Measurements from ENCODE around the gene ZNF488. TPM values are rescaled to one million over a fixed set of nuclear protein-coding genes. Genes with fewer than 3 reads are reported as not detected.

The ZNF488 gene
- total RNA-seq, 1 donor from 2014 or later, result not detected

DNA sequence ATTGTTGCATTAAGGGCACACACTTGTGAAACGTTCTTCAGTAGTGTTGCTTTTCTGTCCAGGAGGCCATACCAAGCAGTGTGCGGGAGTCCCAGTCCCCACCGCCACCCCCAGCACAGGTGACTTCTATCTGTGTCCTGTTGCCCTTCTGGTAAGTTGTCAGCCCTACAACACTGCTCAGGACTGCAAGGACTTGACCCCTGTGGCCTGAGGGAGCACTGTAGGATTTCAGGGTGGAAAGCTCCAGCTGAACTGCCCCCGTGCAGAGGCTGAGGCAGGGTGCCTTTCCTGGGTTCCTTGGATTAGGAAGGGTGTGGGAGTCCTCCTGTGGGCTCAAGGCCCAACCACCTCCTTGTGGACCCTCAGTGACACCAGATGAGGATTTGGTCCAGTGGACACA lies 26.8 kb upstream of the ZNF488 start:
- DNase-seq (peak; percentile 7), ATAC-seq (no peak)
- intact Hi-C loops (cut with micrococcal nuclease), result no loop called here

DNA sequence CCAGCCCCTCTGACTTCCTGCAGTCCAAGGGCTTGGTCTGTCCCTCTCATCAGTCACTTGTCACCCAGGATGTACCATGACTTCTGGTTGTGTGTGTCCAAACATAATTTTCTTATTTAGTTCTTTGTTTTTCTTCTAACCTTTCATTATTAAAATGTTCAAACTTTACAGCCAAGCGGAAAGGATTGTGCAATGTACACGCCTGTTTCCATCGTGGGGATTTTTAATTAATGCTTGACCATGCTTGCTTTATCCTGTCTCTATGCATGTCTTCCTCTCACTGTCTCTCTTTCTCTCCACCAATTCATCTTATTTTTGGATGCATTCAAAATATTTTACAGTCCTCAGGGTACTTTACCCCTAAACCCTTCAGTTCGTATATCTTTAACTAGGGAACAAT lies 26.2 kb upstream of the ZNF488 start:
- DNase-seq (no peak), ATAC-seq (no peak)
- intact Hi-C loops (cut with micrococcal nuclease), result no loop called here

DNA sequence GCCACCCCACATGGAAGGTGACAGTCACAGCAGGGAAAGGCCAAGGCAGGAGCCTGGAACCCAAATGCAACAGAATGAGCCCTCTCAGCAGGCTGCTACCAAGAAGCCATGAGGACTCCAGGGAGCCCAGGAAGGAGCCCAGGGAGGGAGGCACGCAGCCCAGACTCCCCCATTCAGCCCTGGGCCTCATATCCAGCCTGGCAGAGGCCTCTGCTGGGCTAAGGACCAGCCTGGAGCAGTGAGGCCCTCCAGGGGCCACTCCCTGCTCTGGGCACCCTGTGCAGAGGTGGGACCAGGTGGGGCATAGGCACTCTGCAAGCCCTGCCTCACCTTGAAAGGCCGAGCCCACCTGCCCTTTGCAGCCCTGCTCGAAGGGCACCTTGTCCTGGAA lies 25.8 kb upstream of the ZNF488 start:
- DNase-seq (peak; percentile 17), ATAC-seq (no peak)
- intact Hi-C loops (cut with micrococcal nuclease), result no loop called here

DNA sequence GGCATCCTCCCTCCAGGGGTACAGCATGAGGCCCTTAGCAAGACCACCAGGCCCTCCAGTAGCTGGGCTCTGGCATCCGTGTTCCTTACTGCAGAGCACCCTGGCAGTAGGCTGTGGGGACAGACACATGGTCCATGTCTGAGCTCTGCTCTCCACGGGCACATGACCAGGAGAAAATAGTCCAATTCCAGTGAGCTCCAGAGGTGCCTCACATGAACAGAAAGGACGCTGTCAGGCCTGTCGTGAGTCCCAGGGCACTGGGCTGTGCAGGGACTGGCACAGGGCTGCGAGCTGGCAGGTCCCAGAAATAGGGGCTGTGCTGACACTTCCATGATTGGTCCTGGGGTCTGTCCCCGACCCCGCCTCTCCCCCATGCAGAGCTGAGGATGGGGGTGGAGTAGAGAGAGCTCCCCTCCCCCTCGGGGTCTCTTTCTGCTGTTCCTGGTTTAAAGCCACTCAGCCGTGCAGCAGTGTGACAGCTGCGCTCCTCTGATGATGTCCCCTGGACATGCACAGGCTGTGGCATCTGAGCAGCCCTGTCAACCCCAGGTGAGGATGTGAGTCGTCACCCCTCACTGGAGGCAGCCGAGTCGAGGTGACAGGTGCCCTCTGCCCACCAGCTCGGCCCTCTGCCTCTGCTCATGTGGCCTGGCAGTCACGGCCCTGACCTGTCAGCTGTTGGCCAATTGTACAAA lies 25.2 kb upstream of the ZNF488 start:
- DNase-seq (peak; percentile 21), ATAC-seq (no peak)
- intact Hi-C loops (cut with micrococcal nuclease), result no loop called here

DNA sequence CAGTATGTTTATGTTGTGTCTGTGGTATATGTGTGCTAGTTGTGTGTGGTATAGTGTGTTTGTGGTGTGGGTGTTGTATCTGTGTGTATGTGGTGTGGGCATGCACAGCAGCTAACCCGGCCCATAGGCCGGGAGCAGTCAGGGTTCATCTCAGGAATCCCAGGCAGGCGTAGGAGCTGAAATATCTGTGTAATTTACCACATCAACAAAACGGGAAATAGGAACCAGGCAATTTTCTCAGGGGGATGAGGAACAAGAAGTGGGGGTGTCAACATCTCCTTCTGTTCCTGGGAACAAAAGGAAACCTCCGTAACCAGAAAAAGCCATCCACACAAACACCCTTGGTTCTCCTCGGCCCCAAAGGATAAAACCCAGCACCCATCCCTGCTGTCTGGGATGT lies 24.5 kb upstream of the ZNF488 start:
- DNase-seq (no peak), ATAC-seq (no peak)
- intact Hi-C loops (cut with micrococcal nuclease), result no loop called here

DNA sequence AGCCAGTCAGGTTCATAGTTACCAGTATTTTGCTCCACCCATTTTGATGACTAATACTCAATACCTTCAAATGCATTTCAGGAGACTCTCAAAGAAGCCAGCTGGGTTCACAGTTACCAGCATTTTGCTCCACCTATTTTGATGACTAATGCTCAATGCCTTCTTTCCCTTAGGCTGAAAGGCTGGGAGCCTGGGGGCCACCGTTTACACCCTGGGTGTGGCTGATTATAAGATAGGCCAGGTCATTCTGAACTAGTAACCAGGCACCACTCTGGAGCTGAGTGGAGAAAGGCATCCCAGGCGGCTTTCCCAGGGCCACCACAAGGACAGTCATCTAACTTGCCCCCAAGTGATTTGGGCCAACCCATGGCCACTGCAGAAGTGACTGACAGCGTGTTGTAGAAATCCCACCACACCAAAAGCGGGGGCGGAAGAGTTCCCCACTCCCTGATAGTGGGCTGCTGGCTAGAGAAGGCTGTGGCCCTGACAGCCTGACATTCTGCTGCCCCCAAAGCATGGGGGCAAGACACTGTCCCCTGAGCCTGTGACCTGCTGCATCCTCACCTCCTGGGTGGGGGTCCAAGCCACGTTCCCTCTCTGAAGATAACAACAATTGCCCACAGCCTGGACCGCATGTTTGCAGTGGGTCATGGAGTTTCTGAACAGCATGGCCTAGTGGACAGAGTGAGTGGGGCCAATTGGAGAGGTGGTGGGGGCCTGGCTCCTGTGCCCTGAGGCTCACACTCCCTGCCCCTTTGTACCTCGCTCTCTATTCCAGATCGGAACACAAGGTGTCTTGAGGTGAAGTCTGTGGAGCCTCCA lies 23.0 kb upstream of the ZNF488 start:
- intact Hi-C loops (cut with micrococcal nuclease), result no loop called here
- no peak for ATAC-seq
- DNase-seq, result peak; percentile 18

DNA sequence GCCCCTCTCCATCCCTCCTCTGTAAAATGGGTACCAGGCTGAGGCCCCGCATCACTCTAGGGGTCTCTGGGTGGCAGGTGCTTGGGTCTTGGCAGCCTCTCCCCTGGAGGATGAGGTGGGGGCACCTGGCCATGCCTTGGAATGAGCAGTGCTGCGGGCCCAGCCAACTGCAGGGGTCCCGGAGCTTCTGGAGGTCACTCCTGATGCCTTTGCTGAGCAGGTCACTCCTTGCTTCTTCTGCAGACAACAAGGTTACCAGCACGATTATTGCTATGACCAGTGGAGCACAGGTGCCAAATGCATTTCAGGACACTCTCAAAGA lies 22.4 kb upstream of the ZNF488 start:
- intact Hi-C loops (cut with micrococcal nuclease), result no loop called here
- no peak for ATAC-seq
- no peak for DNase-seq

DNA sequence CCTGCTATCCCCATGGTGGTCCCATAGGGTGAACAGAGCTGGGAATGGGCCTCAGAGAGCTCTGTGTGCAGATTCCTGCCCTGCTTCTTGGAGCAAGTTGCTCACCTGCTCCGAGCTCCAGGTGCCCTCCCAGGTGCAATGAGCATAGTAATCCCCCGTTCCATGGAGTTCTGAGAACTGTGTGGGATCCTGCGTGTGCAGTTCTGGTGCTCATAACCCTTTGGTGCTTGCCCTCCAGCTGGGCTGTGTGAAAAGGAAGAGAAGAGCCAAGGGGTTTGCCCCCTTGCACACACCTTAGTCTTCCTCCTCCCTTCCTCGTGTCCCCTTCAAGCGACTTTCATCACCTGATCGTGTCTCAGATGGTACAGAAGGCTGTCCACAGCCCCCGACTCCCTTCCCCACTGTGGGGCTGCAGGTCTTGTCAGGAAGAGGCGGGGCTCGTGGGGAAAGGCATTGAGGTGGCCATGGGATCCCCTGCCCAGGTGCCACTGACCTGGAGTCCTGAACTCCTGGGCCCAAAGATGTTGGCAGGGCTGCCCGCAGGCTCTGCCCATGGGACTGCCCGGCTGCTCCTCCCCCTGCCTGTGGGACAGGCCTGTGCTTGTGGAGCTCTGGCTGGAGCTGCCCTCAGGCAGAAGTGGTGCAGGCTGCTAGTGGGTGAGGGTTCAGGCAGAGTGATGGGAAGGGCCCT lies 21.9 kb upstream of the ZNF488 start:
- ATAC-seq (no peak), DNase-seq (peak; percentile 10)
- intact Hi-C loops (cut with micrococcal nuclease), result no loop called here

DNA sequence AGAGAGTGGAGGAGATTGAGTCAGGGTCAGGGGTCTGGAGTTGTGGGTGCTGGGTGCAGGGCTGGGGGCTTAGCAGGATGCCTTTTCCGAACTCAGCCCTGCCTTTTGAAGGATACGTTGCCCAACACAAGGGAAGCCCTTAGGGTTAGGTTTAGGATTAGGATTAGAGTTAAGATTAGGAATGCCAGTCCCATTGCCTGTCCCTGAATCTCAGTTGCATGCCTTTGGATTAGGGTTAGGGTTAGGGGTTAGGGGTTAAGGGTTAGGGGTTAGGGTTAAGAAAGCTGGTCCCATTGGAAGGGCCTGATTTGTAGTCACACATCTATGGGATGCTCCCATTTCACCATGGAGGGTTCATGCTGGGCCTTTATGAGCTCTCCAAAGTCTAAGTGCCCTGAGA lies 20.8 kb upstream of the ZNF488 start:
- DNase-seq, result no peak
- no peak for ATAC-seq
- intact Hi-C loops (cut with micrococcal nuclease), result no loop called here

DNA sequence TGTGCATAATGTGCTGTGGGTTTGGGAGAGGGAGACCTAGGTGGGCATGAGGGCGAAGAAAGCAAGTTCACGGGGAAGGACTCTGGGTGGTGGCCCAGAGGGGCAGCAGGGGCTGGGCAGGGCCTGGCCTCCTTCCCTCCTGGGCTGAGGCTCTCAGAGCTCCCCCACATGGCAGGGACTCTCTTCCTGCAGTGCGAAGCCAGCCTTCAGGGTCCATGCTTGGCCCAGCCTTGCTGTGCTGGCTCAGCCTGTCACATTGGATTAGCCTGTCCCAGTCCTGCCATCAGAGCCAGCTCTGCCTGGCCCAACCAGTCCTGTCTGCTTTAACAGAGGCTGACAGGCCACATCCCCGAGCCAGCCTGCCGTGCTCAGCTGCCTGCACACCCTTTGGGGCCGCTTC lies 20.4 kb upstream of the ZNF488 start:
- peak; percentile 10 for ATAC-seq
- DNase-seq, result peak; percentile 30
- intact Hi-C loops (cut with micrococcal nuclease), result no loop called here

DNA sequence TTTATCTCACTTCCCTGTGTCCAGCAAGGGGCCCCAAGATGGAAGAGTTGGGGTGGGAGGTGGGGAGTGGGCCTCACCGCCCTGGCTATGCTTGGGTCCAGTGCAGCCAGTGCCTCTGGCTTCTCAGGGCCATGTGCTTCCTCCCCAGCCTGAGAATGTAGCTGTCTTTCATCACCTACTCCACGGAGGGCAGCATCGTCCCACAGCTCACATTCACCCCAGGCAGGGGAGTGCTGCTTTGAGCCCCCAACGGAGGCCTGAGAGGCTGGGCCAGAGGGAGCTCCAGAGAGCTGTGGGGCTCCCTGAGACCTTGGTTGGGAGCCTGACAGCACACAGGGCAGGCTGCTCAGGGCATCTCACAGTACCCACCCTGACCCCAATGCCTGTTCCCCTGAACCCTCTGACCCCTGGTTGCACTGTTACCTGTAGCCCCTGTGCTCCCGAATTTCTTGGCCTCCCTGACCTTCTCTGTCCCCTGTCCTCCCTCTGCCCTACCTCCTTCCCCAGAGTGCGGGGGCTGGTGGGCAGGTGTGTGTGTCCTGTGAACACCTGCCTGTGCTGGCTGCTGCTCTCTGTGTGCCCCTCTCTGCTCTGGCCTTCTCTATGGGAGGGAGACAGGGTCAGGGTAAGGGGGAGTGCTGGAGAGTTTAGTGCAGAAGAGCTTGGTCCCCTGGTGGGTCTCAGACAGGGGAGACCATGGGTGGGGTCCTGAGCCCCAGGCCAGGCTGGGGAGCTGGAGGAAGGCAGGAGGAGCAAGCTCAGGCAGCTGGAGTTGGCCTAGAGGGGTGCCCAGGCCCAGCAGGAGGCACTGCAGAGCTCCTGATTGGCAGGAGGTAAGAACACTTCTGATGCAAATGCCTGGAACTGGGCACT lies 19.6 kb upstream of the ZNF488 start:
- ATAC-seq (peak; percentile 13), DNase-seq (peak; percentile 22)
- intact Hi-C loops (cut with micrococcal nuclease), result no loop called here

DNA sequence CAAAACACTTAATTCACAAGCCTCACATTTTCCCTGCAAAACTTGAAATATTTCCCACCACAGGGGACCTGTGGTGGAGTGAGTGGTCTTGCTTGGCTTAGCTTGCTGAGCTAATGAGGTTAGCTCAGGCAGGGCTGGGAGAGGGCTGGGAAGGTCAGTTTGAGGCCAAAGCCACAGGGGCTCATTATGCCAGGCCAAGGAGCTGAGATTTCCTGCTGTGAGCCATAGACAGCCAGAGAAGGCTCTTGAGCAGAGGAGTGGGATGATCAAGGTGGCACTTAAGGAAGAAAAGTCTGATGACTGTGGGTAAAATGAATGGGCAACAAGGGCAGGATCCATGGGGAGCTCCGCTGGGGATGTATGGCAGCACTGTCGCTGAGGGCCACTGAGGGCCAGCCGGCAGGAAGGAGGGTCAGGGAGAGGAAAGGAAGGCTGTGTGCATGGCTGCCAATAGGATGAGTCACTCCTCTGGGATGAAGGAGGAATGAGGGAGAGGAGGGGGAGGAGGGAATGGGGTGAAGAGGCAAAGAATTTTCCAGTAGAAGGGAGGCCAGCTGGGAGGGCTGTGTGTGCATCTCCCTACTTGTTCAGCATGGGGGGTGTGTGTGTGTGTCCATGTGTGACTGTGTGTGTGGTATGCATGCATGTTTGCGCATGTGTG lies 18.7 kb upstream of the ZNF488 start:
- intact Hi-C loops (cut with micrococcal nuclease), result no loop called here
- ATAC-seq, result peak; percentile 97

DNA sequence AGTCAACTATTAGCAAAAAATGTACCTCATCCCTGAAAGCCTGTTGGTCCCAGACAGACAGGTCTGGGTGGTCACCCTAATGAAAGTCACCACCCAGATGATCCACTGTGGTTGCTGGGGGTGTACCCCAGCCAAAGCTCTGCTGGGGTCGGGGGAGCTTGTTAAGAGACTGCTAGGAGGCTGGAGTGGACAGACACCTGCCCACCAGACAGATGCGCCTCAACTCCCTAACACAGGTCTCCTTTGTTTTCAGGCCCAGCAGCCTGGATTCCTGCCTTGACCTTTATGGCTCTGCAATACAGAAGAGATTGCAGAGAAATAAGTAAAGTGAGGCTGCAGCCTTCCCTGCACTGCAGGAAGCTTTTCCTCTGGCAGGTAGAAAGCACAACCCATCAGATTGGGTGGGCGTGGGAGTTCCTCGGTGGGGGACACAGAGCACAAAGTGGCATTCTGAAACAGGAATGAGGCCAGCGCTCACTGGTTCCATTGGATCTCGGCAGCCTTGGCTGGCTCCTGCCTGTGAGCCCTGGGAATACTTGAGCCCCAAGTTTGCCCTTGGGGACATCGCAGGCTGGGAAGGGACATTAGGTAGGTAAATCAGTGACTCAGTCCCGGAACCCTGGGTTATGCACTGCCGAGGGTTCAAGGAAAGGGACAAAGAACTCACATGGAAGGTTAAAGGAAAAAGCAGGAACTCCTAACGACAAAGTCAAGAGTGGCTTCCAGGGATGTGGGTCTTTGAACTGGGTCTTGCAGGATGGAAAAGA lies 18.0 kb upstream of the ZNF488 start:
- intact Hi-C loops (cut with micrococcal nuclease), result no loop called here
- ATAC-seq, result no peak
- DNase-seq, result peak; percentile 25

More for the DNA sequence above, 18.7 kb upstream of the ZNF488 start:
- peak; percentile 52 for DNase-seq

DNA sequence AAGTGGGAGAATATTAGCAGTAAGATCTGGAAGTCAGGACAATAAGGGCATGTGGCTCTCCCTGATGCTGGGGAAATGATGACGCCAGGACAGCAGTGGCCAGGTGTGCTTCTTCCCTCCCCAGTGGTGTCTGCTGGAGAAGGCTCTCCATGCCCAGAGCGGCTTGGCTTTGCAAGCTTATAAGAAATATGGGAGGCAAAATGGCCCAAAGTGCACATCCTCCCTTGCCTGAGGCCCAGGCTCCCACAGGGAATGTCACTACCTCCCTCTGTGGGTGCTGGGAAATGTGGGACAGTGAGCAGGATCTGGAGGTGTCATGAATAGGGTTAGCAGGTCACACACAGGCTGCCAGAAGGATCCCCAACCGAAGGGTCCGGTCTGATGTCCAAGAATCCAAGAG lies 17.1 kb upstream of the ZNF488 start:
- no peak for ATAC-seq
- intact Hi-C loops (cut with micrococcal nuclease), result no loop called here
- no peak for DNase-seq

DNA sequence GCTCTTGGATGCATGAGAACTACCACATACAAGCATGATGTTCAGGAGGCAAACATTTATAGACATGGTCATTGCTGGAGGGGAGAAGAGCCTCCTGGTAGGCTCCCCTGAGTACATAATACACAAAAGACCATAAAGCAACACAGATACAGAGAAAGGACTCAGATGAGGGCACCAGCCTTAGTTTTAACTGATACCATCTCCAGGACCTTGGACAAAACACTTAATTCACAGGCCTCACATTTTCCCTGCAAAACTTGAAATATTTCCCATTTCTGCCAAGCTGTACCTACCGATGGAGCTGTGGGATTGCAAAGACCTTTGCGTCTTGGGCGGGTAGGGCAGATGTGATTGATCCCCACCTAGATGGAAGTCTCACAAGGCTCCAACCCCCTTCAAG lies 16.7 kb upstream of the ZNF488 start:
- ATAC-seq, result no peak
- intact Hi-C loops (cut with micrococcal nuclease), result no loop called here

DNA sequence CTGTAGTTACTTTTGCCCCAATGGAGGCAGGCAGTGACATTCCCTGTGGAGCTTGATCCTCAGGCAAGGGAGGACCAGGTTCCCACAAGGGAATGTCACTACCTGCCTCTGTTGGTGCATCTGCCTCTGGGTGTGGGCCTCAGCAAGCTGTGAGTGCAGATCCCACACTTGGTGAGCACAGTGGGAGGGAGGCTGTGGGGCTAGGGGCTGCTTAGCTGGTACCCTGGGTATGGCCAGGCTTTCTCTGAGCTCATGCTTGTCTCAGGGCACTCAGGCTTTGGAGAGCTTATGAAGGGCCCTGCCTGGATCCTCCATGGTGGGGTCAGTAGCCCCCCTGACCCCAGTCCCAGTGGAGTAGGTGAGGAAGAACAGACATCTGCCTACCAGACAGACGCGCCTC lies 16.2 kb upstream of the ZNF488 start:
- intact Hi-C loops (cut with micrococcal nuclease), result no loop called here
- ATAC-seq, result no peak
- no peak for DNase-seq

More for the DNA sequence above, 16.7 kb upstream of the ZNF488 start:
- no peak for DNase-seq

DNA sequence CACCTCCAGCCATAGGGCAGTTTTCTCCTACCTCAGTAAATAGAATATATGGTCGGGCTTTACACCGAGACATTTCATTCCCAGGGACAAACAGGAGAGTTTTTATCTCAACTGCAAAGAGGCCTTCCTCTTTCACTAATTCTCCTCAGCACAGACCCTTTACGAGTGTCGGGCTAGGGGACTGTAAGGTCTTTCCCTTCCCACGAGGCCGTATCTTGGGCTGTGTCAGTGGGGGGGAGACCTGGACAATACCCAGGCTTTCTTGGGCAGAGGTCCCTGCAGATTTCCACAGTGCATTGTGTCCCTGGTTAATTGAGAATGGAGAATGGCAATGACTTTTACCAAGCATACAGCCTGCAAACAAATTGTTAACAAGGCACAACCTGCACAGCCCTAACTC lies 13.2 kb upstream of the ZNF488 start:
- DNase-seq (no peak), ATAC-seq (no peak)
- intact Hi-C loops (cut with micrococcal nuclease), result no loop called here

DNA sequence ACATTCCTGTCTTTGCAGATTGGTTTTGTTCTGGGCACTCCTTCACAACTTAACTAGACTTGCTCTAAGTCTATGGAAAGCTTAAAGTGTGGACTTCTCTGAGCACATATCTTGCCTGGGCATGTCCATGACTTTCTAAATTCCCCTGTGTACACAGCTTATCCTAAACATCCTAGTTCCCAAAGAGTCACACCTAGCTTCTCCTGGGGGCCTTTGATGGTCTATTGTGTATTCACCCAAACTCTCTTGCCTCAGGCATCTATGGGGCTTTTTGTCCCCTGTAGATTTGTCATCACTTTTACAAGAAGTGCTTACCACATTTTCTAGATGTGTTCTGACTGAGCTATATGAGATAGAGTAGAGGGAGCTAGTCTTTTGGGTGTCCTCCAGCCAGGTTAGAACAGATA lies 12.2 kb upstream of the ZNF488 start:
- DNase-seq (no peak), ATAC-seq (no peak)
- intact Hi-C loops (cut with micrococcal nuclease), result no loop called here
